ENCODE measurements around the gene FGD4. TPM values are rescaled to one million over a fixed set of nuclear protein-coding genes. Genes with fewer than 3 reads are reported as not detected.

FGD4 gene
- total RNA-seq, 3 donors from 2014 or later, result 50.5 to 57.8 (median 56.3) TPM

DNA sequence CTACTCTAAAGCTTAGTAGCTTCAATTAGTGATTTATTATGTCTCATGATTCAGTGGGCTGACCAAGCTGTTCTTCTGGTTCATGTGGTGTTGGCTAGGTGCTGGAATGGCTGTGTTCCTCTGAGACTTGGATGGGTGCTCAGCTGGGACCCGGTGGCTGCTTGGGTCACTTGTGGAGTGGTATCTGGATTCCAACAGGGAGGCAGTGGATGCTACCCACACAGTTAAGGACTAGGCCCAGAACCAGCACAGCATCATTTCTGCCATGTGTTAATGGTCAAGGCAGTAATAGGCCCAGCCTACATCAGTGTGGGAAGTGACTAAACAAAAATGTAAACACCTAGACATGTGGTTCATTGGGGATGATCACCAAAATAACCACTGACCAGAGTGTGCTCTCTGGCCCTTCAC is 72.2 kb downstream of the FGD4 start:
- Histone ChIP-seq H3K9me3 (no peaks in the 10 kb centered on the region), H3K36me3 (no peaks in the 10 kb centered on the region), H3K4me3 (no peak overlapping the region), H3K27ac (no peak overlapping the region), H3K4me1 (no peaks in the 10 kb centered on the region), H3K27me3 (no peaks in the 10 kb centered on the region)
- intact Hi-C loops (cut with DNase I; ENCODE audit: low total_unique reads), result no loop called here
- no peak for DNase-seq (ENCODE audit: low spot score in 2 of 2)
- TF ChIP-seq, protein P1, sequence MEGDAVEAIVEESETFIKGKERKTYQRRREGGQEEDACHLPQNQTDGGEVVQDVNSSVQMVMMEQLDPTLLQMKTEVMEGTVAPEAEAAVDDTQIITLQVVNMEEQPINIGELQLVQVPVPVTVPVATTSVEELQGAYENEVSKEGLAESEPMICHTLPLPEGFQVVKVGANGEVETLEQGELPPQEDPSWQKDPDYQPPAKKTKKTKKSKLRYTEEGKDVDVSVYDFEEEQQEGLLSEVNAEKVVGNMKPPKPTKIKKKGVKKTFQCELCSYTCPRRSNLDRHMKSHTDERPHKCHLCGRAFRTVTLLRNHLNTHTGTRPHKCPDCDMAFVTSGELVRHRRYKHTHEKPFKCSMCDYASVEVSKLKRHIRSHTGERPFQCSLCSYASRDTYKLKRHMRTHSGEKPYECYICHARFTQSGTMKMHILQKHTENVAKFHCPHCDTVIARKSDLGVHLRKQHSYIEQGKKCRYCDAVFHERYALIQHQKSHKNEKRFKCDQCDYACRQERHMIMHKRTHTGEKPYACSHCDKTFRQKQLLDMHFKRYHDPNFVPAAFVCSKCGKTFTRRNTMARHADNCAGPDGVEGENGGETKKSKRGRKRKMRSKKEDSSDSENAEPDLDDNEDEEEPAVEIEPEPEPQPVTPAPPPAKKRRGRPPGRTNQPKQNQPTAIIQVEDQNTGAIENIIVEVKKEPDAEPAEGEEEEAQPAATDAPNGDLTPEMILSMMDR (IDR thresholded peaks at IDR 0.05), result no peak
- TF ChIP-seq POLR2A (IDR thresholded peaks at IDR 0.05) (no peak), POLR2AphosphoS5 (IDR thresholded peaks at IDR 0.05) (no peak)

DNA sequence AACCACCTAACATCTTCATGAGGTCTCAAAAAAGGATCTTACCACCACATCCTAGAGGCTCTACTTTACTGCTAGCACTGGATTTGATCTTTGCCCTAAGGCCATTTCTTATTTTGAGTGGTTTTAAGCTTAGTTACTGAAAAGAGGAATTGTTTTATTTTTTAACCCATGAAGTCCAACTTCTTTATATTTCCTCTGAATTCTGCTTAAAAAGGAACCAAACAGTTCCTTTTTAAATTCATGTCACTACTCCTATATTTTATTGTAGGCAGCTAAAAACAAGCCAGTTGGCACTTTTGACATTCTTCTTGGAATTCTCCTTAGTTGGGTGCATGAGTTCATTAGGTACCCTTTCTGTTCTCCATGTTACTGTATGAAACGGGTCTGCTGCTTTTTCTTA is 76.4 kb downstream of the FGD4 start:
- TF ChIP-seq, protein P1 (IDR thresholded peaks at IDR 0.05), result no peak
- TF ChIP-seq POLR2A (IDR thresholded peaks at IDR 0.05) (no peak), POLR2AphosphoS5 (IDR thresholded peaks at IDR 0.05) (no peak)
- Histone ChIP-seq H3K4me3 (no peak overlapping the region), H3K36me3 (no peaks in the 10 kb centered on the region), H3K27me3 (no peaks in the 10 kb centered on the region), H3K4me1 (no peaks in the 10 kb centered on the region), H3K27ac (no peak overlapping the region), H3K9me3 (no peaks in the 10 kb centered on the region)
- DNase-seq (ENCODE audit: low spot score in 2 of 2), result no peak
- intact Hi-C loops (cut with DNase I; ENCODE audit: low total_unique reads), result loop anchor here (5.0 kb wide), 1 partner anchor 1342 kb away; no protein-coding TSS in a partner anchor

DNA sequence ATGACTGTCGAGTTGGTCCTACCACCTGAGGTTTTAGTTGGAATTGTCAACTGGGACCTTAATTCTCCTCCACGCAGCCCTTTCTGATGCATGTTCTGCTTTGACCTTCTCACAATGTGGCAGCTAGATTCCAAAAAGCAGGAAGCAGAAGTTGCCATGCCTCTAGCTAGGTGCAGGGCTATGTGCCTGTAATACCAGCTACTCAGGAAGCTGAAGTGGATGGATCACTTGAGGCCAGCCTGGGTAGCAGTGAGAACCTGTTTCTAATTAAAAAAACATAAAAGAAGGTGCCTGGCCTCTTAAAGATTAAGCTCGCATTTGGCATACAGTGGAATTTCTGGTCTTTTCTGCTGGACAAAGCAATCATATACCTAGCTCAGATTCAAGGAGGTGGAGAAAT is 77.1 kb downstream of the FGD4 start:
- Histone ChIP-seq H3K36me3 (no peaks in the 10 kb centered on the region), H3K27me3 (no peaks in the 10 kb centered on the region), H3K4me3 (no peak overlapping the region), H3K9me3 (no peaks in the 10 kb centered on the region), H3K27ac (no peak overlapping the region), H3K4me1 (no peaks in the 10 kb centered on the region)
- TF ChIP-seq, protein P1 (IDR thresholded peaks at IDR 0.05), result no peak
- TF ChIP-seq POLR2A (IDR thresholded peaks at IDR 0.05) (no peak), POLR2AphosphoS5 (IDR thresholded peaks at IDR 0.05) (no peak)
- intact Hi-C loops (cut with DNase I; ENCODE audit: low total_unique reads), result loop anchor here (5.0 kb wide), 1 partner anchor 1341 kb away; no protein-coding TSS in a partner anchor
- no peak for DNase-seq (ENCODE audit: low spot score in 2 of 2)

DNA sequence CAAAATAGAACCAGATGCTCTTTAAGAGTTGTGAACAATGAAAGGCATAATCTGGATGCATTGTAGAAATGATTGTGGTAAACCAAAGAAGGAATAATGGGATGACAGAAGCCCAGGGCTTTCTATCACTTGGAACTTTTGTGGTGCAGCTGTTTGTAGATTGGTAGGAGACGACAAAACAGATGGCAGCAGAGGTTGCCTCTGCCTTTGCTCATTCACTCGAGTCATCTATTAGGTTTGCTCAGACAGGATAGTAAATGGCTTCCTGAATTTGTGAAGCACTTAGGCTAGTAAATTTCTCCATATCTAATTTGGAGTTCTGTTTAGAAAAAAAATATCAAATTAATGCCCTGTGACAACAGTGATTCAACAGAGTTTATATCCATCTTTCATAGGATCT is 78.4 kb downstream of the FGD4 start:
- Histone ChIP-seq H3K36me3 (no peaks in the 10 kb centered on the region), H3K4me3 (no peak overlapping the region), H3K4me1 (no peaks in the 10 kb centered on the region), H3K27ac (no peak overlapping the region), H3K9me3 (no peaks in the 10 kb centered on the region), H3K27me3 (no peaks in the 10 kb centered on the region)
- no peak for DNase-seq (ENCODE audit: low spot score in 2 of 2)
- intact Hi-C loops (cut with DNase I; ENCODE audit: low total_unique reads), result loop anchor here (5.0 kb wide), 1 partner anchor 1340 kb away; no protein-coding TSS in a partner anchor
- TF ChIP-seq, protein P1 (IDR thresholded peaks at IDR 0.05), result no peak
- TF ChIP-seq POLR2AphosphoS5 (IDR thresholded peaks at IDR 0.05) (no peak), POLR2A (IDR thresholded peaks at IDR 0.05) (no peak)

DNA sequence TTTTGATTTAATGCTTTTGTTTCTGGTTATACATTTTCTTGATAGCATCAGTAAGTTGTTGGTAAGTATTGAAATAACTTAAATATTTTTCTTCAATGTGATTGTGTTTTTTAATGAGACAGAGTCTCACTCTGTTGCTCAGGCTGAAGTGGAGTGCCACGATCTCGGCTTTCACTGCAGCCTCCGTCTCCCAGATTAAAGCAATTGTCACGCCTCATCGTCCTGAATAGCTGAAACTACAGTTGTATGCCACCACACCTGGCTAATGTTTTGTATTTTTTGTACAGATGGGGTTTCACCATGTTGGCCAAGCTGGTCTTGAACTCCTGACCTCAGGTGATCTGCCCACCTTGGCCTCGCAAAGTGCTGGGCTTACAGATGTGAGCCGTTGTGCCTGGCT is 78.8 kb downstream of the FGD4 start:
- intact Hi-C loops (cut with DNase I; ENCODE audit: low total_unique reads), result loop anchor here (5.0 kb wide), 1 partner anchor 1339 kb away; no protein-coding TSS in a partner anchor
- Histone ChIP-seq H3K27ac (no peak overlapping the region), H3K4me1 (no peaks in the 10 kb centered on the region), H3K9me3 (no peaks in the 10 kb centered on the region), H3K36me3 (no peaks in the 10 kb centered on the region), H3K4me3 (no peak overlapping the region), H3K27me3 (no peaks in the 10 kb centered on the region)
- no peak for DNase-seq (ENCODE audit: low spot score in 2 of 2)
- no peak for TF ChIP-seq POLR2A (IDR thresholded peaks at IDR 0.05)
- no peak for TF ChIP-seq POLR2AphosphoS5 (IDR thresholded peaks at IDR 0.05)
- TF ChIP-seq, protein P1 (IDR thresholded peaks at IDR 0.05), result no peak
